ENCODE results near the gene OSTC. TPM values are rescaled to one million over a fixed set of nuclear protein-coding genes. Genes with fewer than 3 reads are reported as not detected.
"Not testable (repeated sequence)": the region's sequence is repeated elsewhere in the genome, so short reads cannot be mapped to it uniquely, and the experiment has no call there.

OSTC gene
- total RNA-seq, 2 experiments from 2014 or later: 72.1 to 81.6 TPM

DNA sequence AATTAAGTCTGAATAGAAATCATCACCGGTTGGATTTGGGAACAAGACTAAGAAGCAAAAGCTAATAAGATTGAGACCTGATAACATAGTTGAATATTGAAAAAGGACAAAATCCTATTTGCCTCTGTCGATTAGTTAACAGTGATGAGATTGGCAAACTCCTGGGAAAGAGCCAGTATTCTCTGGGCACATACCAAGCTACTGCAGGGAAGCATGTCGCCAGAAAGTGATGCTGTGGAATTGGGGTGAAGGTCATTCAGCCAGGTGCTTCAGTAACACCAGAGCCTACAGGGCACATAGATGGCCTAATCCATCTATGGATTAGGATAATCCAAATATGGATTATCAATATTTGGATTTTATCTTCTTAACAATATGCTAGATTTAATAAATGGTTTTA, 44.0 kb downstream of the OSTC start:
- ChIA-PET POLR2A (no interaction called here), CTCF (interaction anchor here (1.5 kb wide), 1 partner anchor 676 kb away, joined by 4 read pairs; no protein-coding TSS in a partner anchor)
- peaks cover 3% of the 10 kb centered on the region for H3K27me3 Mint-ChIP-seq (ENCODE audit: low read depth)
- H3K4me1 Mint-ChIP-seq (ENCODE audit: low read depth): no peaks in the 10 kb centered on the region
- no peak overlapping the region for H3K4me3 Mint-ChIP-seq
- DNase-seq: no peak
- H3K27ac Mint-ChIP-seq: no peak overlapping the region
- no peaks in the 10 kb centered on the region for H3K36me3 Mint-ChIP-seq (ENCODE audit: low read depth)
- no peak for ATAC-seq
- no peaks in the 10 kb centered on the region for H3K9me3 Mint-ChIP-seq (ENCODE audit: insufficient read depth)

DNA sequence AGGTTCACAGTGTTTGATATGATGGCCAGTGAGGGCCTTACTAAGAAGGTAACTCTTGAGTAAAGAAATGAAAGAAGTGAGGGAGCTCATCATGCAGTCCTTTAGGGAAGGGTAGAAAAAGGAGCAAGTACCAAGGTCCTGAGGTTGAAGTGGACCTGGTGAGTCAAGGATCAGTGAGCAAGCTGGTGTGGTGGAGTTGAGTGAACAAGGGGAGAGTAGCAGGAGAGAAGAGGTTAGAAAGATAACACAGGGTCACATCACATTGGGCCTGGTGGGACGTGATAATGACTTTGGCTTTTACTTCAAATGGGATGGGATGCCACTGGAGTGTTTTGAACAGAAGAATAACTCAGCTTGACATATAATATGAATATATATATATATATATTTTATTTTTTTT, 44.7 kb downstream of the OSTC start:
- POLR2A ChIA-PET: no interaction called here
- DNase-seq (no peak), ATAC-seq (no peak)
- no peaks in the 10 kb centered on the region for H3K9me3 Mint-ChIP-seq (ENCODE audit: insufficient read depth)
- CTCF ChIA-PET: no interaction called here
- no peak overlapping the region for H3K4me3 Mint-ChIP-seq
- H3K27me3 Mint-ChIP-seq (ENCODE audit: low read depth): peaks cover 3% of the 10 kb centered on the region
- no peaks in the 10 kb centered on the region for H3K4me1 Mint-ChIP-seq (ENCODE audit: low read depth)
- no peaks in the 10 kb centered on the region for H3K36me3 Mint-ChIP-seq (ENCODE audit: low read depth)
- H3K27ac Mint-ChIP-seq: no peak overlapping the region

DNA sequence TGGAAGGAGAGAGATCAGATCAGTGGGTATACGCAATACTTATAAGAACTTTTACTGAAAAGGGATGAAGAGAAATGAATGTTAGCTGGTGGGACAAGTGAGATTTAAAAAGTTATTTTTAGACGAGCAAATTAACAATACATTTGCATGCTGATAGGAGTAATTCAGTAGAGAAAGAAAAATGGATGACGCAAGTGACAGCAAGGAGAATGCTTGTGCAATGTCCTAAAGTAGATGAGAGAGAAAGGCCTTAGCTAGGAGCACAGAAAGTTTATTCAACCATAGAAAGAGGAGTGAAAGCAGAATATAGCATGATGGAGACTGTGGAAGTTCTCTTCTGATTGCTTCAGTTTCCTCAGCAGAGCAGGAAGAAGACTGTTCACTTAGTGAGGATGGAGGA, 45.8 kb downstream of the OSTC start:
- Mint-ChIP-seq H3K27me3 (ENCODE audit: low read depth) (peaks cover 3% of the 10 kb centered on the region), H3K27ac (no peak overlapping the region), H3K4me1 (ENCODE audit: low read depth) (no peaks in the 10 kb centered on the region), H3K36me3 (ENCODE audit: low read depth) (no peaks in the 10 kb centered on the region), H3K9me3 (ENCODE audit: insufficient read depth) (no peaks in the 10 kb centered on the region), H3K4me3 (no peak overlapping the region)
- CTCF ChIA-PET: no interaction called here
- POLR2A ChIA-PET: no interaction called here
- no peak for ATAC-seq
- no peak for DNase-seq

DNA sequence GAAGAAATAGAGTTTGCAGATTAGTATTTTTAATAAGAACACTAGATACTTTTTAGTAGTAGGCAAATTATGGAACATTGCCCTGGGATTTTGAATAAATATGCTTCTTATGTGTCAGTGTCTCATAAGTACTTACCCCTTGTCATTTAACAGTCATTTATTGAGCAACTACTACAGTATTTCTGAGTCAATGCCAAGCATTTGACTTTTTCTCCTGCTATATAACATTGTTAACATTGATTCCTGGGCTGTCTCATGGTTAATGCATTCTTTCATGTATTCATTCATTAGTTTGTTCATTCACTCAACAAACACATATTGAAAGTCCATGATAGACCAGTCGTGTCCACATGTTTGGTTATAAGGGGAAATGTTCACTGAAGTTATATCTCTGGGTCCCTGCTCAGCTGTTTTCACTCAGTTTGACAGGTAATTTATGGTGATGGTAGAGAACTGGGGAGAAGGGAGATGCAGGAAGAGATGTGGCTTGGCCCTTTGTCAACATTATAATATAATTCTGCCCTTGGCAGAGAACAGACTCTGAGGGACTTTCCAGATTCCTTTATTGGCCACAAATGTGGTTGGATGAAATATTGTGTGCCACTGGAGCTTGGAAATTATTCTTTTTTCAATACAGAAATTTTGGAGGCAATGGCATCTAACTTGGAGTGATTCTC, 49.8 kb downstream of the OSTC start:
- H3K27me3 Mint-ChIP-seq (ENCODE audit: low read depth): peaks cover 3% of the 10 kb centered on the region
- no peak overlapping the region for H3K27ac Mint-ChIP-seq
- no peak for ATAC-seq
- ChIA-PET POLR2A (no interaction called here), CTCF (no interaction called here)
- no peaks in the 10 kb centered on the region for H3K9me3 Mint-ChIP-seq (ENCODE audit: insufficient read depth)
- no peak overlapping the region for H3K4me3 Mint-ChIP-seq
- DNase-seq: no peak
- peaks cover 16% of the 10 kb centered on the region for H3K4me1 Mint-ChIP-seq (ENCODE audit: low read depth)
- no peaks in the 10 kb centered on the region for H3K36me3 Mint-ChIP-seq (ENCODE audit: low read depth)

DNA sequence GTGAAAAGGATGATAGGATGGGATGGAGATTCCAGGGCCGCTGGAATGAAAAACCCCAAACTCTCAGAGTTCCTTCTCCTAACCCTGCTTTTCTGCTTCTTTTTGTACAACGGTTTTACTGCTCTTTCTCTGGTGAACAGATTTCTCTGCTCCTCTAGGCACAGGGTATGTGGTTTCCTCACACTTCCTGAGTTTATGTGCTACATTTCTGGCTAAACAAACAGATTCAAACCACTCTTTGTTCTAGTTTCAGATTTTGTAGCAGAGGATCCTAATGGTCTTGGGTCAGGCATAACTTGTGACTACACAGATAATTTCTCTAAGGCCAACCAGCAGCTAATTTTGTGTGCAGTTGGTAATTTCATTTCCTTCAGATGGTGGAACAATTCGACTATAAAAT, 52.6 kb downstream of the OSTC start:
- no peaks in the 10 kb centered on the region for H3K9me3 Mint-ChIP-seq (ENCODE audit: insufficient read depth)
- POLR2A ChIA-PET: no interaction called here
- CTCF ChIA-PET: interaction anchor here (0.6 kb wide), 1 partner anchor 432 kb away, joined by 3 read pairs; no protein-coding TSS in a partner anchor
- peaks cover 16% of the 10 kb centered on the region for H3K4me1 Mint-ChIP-seq (ENCODE audit: low read depth)
- DNase-seq (no peak), ATAC-seq (peak; percentile 68)
- H3K4me3 Mint-ChIP-seq: no peak overlapping the region
- H3K36me3 Mint-ChIP-seq (ENCODE audit: low read depth): no peaks in the 10 kb centered on the region
- peaks cover 3% of the 10 kb centered on the region for H3K27me3 Mint-ChIP-seq (ENCODE audit: low read depth)
- H3K27ac Mint-ChIP-seq: no peak overlapping the region

DNA sequence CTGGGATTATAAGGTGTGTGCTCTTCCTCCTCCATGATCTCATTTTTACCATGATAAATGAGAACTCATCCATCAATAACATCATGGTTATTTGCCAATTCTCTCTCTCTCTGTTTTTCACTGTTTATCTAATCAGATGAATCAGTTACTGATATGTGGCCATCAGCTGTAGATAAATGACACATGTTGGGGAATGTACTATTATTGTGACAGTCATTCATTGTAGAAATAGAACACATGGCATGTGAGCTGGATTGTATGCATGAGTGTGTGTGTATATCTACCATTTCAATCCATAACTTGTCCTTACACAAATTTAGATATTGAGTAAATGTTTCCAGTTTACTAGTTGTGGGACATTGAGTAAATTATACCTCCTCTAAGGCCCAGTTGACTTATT, 53.0 kb downstream of the OSTC start:
- H3K4me3 Mint-ChIP-seq: no peak overlapping the region
- H3K9me3 Mint-ChIP-seq (ENCODE audit: insufficient read depth): no peaks in the 10 kb centered on the region
- DNase-seq: no peak
- peaks cover 2% of the 10 kb centered on the region for H3K27me3 Mint-ChIP-seq (ENCODE audit: low read depth)
- POLR2A ChIA-PET: no interaction called here
- H3K4me1 Mint-ChIP-seq (ENCODE audit: low read depth): peaks cover 16% of the 10 kb centered on the region
- no peak overlapping the region for H3K27ac Mint-ChIP-seq
- H3K36me3 Mint-ChIP-seq (ENCODE audit: low read depth): no peaks in the 10 kb centered on the region
- CTCF ChIA-PET: no interaction called here
- ATAC-seq: no peak

DNA sequence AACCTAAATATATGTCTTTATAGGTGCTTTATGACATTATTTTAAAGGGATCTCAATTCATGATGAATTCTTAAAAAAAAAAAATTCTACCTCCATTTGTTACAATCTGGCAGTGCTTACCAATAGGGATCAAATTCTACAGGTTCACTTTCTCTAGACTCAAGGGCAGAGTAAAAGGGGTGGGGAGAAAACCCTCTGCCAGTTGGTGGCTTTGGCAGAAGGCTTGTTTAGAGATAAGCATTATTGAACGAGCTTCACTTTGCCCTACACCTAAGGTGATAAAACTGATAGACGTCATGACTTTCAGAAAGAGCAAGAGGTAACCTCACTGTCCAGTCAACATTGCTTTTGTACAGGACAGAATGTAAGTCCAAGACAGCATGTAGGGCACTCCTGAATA, 53.6 kb downstream of the OSTC start:
- POLR2A ChIA-PET: no interaction called here
- CTCF ChIA-PET: no interaction called here
- H3K36me3 Mint-ChIP-seq (ENCODE audit: low read depth): no peaks in the 10 kb centered on the region

DNA sequence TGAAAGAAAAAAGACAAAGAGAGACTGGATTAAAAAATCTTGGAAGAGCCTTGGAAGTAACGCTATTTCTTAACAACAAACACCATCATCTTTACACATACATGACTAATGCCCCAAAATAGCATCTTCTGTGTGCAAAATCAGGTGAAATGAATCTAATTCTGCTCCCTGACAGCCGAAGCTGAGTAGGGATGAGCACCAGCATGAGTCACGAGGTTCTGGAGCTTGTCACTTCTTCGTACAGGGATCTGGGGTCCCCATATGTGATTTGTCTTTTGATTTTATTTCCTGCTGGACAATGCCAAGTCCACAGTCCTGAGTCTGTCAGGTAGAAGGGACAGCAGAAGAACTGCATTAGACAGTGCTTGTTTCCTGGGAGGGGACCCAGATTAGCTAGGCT, 55.9 kb downstream of the OSTC start:
- ATAC-seq (no peak), DNase-seq (no peak)
- no peaks in the 10 kb centered on the region for H3K9me3 Mint-ChIP-seq (ENCODE audit: insufficient read depth)
- POLR2A ChIA-PET: no interaction called here
- no peaks in the 10 kb centered on the region for H3K36me3 Mint-ChIP-seq (ENCODE audit: low read depth)
- H3K4me1 Mint-ChIP-seq (ENCODE audit: low read depth): peaks cover 16% of the 10 kb centered on the region
- H3K27me3 Mint-ChIP-seq (ENCODE audit: low read depth): no peaks in the 10 kb centered on the region
- CTCF ChIA-PET: no interaction called here
- no peak overlapping the region for H3K4me3 Mint-ChIP-seq
- no peak overlapping the region for H3K27ac Mint-ChIP-seq

More for the DNA sequence above, 53.6 kb downstream of the OSTC start:
- no peak for DNase-seq
- no peak overlapping the region for H3K27ac Mint-ChIP-seq
- peaks cover 16% of the 10 kb centered on the region for H3K4me1 Mint-ChIP-seq (ENCODE audit: low read depth)
- ATAC-seq: no peak
- H3K9me3 Mint-ChIP-seq (ENCODE audit: insufficient read depth): no peaks in the 10 kb centered on the region
- no peak overlapping the region for H3K4me3 Mint-ChIP-seq
- no peaks in the 10 kb centered on the region for H3K27me3 Mint-ChIP-seq (ENCODE audit: low read depth)

DNA sequence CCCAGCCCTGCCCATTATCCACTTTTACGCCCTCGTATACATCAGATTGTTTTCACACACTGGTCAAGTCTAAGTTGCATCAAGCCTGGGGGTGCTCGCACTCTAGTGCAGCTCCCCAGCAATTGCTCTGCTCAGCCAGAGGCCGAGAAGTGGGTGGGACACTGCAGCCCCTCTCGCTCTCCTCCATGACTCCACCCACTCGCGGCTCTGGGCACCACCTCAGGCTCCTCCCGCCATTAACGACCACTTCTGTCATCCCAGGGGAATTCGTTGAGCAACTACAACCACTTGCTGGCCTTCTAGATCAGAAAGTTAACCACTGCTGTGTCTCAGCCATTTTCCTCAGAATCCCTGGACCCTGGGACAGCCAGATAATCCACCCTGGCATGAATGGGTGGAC, 58.8 kb downstream of the OSTC start:
- ChIA-PET CTCF (no interaction called here), POLR2A (no interaction called here)
- Mint-ChIP-seq H3K36me3 (ENCODE audit: low read depth) (no peaks in the 10 kb centered on the region), H3K9me3 (ENCODE audit: insufficient read depth) (no peaks in the 10 kb centered on the region), H3K4me3 (no peak overlapping the region), H3K4me1 (ENCODE audit: low read depth) (no peaks in the 10 kb centered on the region), H3K27me3 (ENCODE audit: low read depth) (no peaks in the 10 kb centered on the region), H3K27ac (no peak overlapping the region)
- ATAC-seq (no peak), DNase-seq (no peak)

DNA sequence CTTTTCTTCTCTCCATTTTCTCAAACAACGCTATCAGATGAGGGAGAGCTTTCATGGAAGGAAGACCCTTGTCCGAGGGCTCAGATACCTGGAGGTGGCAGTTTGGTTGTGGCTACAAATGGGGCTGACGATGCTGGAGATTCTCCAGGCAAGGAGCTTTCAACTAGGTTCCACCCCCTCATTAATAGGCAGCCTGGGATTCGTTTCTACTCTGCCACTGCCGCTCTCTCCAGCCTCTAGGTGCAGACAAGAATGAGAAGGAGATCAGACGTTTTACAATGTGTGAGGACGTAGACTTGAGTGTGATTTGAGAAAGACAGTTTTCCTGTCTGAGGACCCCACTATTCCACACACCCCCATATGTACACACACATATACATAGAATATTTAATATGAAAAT, 59.3 kb downstream of the OSTC start:
- H3K9me3 Mint-ChIP-seq (ENCODE audit: insufficient read depth): no peaks in the 10 kb centered on the region
- CTCF ChIA-PET: no interaction called here
- no peaks in the 10 kb centered on the region for H3K27me3 Mint-ChIP-seq (ENCODE audit: low read depth)
- ATAC-seq (no peak), DNase-seq (no peak)
- POLR2A ChIA-PET: no interaction called here
- no peak overlapping the region for H3K4me3 Mint-ChIP-seq
- no peaks in the 10 kb centered on the region for H3K4me1 Mint-ChIP-seq (ENCODE audit: low read depth)
- H3K36me3 Mint-ChIP-seq (ENCODE audit: low read depth): no peaks in the 10 kb centered on the region
- no peak overlapping the region for H3K27ac Mint-ChIP-seq

DNA sequence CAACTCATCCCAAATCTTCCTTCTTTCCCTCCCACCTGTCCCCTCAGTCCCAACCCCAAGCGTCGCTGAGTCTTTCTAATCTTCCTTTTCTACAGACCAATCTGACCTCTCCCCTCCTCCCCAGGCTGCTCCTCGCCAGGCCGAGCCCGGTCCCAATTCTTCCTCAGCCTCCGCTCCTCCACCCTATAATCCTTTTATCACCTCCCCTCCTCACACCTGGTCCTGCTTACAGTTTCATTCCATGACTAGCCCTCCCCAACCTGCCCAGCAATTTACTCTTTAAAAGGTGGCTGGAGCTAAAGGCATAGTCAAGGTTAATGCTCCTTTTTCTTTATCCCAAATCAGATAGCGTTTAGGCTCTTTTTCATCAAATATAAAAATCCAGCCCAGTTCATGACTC, 60.2 kb downstream of the OSTC start:
- ATAC-seq; H3K4me1 Mint-ChIP-seq (ENCODE audit: low read depth): not testable (repeated sequence)

DNA sequence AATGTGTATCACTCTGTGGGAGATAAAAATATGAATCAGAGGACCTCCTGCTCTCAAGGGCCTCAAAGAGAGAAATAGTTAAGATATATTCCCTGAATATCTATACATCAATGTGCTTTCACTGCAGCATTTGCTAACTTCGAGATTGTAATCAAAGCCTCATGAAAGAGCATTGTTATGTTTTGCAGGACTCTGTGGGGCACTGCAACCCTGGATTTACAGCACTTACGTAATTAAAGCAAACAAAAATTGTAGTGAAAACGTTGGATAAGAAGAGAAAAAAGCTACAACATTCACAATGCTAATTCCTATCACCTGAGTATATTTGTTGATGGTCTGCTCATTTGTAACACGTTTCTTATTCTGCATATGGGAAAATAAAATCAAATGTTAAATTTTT, 64.5 kb downstream of the OSTC start:
- Mint-ChIP-seq H3K27me3 (ENCODE audit: low read depth) (no peaks in the 10 kb centered on the region), H3K4me1 (ENCODE audit: low read depth) (no peaks in the 10 kb centered on the region), H3K36me3 (ENCODE audit: low read depth) (no peaks in the 10 kb centered on the region), H3K27ac (no peak overlapping the region), H3K9me3 (ENCODE audit: insufficient read depth) (no peaks in the 10 kb centered on the region), H3K4me3 (no peak overlapping the region)
- CTCF ChIA-PET: no interaction called here
- POLR2A ChIA-PET: no interaction called here
- DNase-seq (no peak), ATAC-seq (no peak)

More for the DNA sequence above, 60.2 kb downstream of the OSTC start:
- POLR2A ChIA-PET; CTCF ChIA-PET; H3K27ac Mint-ChIP-seq; DNase-seq; H3K4me3 Mint-ChIP-seq; H3K36me3 Mint-ChIP-seq (ENCODE audit: low read depth); H3K27me3 Mint-ChIP-seq (ENCODE audit: low read depth); H3K9me3 Mint-ChIP-seq (ENCODE audit: insufficient read depth): not testable (repeated sequence)

DNA sequence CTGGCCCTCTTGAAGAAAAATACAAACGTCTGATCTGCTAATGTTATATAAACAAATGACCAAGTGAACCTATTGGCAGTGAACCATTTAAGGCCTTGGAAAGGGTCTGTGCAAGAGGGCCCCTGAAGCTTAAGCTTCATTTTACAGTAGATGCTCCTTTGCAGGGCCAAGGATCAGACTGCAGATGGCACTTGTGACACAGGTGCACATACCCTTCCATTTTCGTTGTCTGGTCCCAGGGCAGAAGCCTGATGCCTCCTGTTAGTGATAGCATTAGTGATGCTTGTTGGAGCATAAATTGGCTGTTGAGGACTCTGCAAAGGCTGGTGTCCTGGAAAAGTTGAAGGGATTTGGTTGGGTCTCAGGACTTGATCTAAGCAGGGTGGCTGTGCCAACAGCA, 65.9 kb downstream of the OSTC start:
- Mint-ChIP-seq H3K27me3 (ENCODE audit: low read depth) (no peaks in the 10 kb centered on the region), H3K9me3 (ENCODE audit: insufficient read depth) (no peaks in the 10 kb centered on the region), H3K27ac (no peak overlapping the region), H3K4me1 (ENCODE audit: low read depth) (no peaks in the 10 kb centered on the region), H3K36me3 (ENCODE audit: low read depth) (no peaks in the 10 kb centered on the region), H3K4me3 (no peak overlapping the region)
- DNase-seq (no peak), ATAC-seq (no peak)
- POLR2A ChIA-PET: no interaction called here
- CTCF ChIA-PET: no interaction called here

All from activated CD8-positive, alpha-beta T cell treated with anti-CD3 and anti-CD28 coated beads, Interleukin-2, amount 10 ng/mL, durations not matched to agents 7 days and 5 days (primary cell).